GM18951 (cell line): Measurements from ENCODE around the gene NTRK3.

ENCODE experiments used
- POLR2A ChIP-seq: IDR thresholded peaks from 4 replicates; pipeline ENCODE4 v1.6.1; 2011; ENCODE audit warnings: mild to moderate bottlenecking; ENCODE audit not compliant: insufficient read length, insufficient read depth; ENCODE audit errors: extremely low read depth
- in situ Hi-C: fragments of 300-500 bp; cut with MboI; formaldehyde crosslinking; loops from one replicate; pipeline ENCODE4 v1.12.0; 2022; ENCODE audit warnings: low sequenced_read_pairs, mixed read lengths, inconsistent platforms; ENCODE audit not compliant: unreplicated experiment

The NTRK3 gene

GRCh38 chr15:88256279-88257230 is at the start of gene NTRK3:
Gene NTRK3 (minus strand): TSS chr15:88256739. CDS start chr15:88256153, 586 bp downstream.
- TF ChIP-seq POLR2A, result no peak
- in situ Hi-C loops, result no loop called here

- TF ChIP-seq POLR2A, result no peak
- in situ Hi-C loops, result no loop called here
Measured at GRCh38 chr15:88303395-88303794, 46.9 kb upstream of the NTRK3 start.

GRCh38 chr15:88302373-88302772 is 45.8 kb upstream of the NTRK3 start:
- in situ Hi-C loops, result no loop called here
- TF ChIP-seq POLR2A, result no peak

- in situ Hi-C loops, result no loop called here
- no peak for TF ChIP-seq POLR2A
Measured at GRCh38 chr15:88301311-88301710, 44.8 kb upstream of the NTRK3 start.

- in situ Hi-C loops, result no loop called here
- TF ChIP-seq POLR2A, result no peak
Measured at GRCh38 chr15:88300861-88301260, 44.3 kb upstream of the NTRK3 start.

- in situ Hi-C loops, result no loop called here
- no peak for TF ChIP-seq POLR2A
Measured at GRCh38 chr15:88300089-88300488, 43.5 kb upstream of the NTRK3 start.

- no peak for TF ChIP-seq POLR2A
- in situ Hi-C loops, result no loop called here
Measured at GRCh38 chr15:88299497-88299896, 43.0 kb upstream of the NTRK3 start.

- no peak for TF ChIP-seq POLR2A
- in situ Hi-C loops, result no loop called here
Measured at GRCh38 chr15:88288661-88289060, 32.1 kb upstream of the NTRK3 start.

GRCh38 chr15:88288206-88288605 is 31.7 kb upstream of the NTRK3 start:
- no peak for TF ChIP-seq POLR2A
- in situ Hi-C loops, result no loop called here

GRCh38 chr15:88284318-88284998 is 27.9 kb upstream of the NTRK3 start:
- TF ChIP-seq POLR2A, result no peak

GRCh38 chr15:88282614-88283013 is 26.1 kb upstream of the NTRK3 start:
- in situ Hi-C loops, result no loop called here

More at GRCh38 chr15:88284318-88284998, 27.9 kb upstream of the NTRK3 start:
- in situ Hi-C loops, result no loop called here

GRCh38 chr15:88276821-88277410 is 20.4 kb upstream of the NTRK3 start:
- TF ChIP-seq POLR2A, result no peak
- in situ Hi-C loops, result no loop called here

More at GRCh38 chr15:88282614-88283013, 26.1 kb upstream of the NTRK3 start:
- TF ChIP-seq POLR2A, result no peak

GRCh38 chr15:88275804-88276203 is 19.3 kb upstream of the NTRK3 start:
- no peak for TF ChIP-seq POLR2A
- in situ Hi-C loops, result no loop called here
